ENCODE measurements around the gene PALB2. TPM values are rescaled to one million over a fixed set of nuclear protein-coding genes. Genes with fewer than 3 reads are reported as not detected.

Gene PALB2
- total and polyA plus RNA-seq, 2 of the 8 experiments (the other 6 are each of a cell fraction or from before 2014, with no cell fraction given) = 12.5 to 33.1 TPM

DNA sequence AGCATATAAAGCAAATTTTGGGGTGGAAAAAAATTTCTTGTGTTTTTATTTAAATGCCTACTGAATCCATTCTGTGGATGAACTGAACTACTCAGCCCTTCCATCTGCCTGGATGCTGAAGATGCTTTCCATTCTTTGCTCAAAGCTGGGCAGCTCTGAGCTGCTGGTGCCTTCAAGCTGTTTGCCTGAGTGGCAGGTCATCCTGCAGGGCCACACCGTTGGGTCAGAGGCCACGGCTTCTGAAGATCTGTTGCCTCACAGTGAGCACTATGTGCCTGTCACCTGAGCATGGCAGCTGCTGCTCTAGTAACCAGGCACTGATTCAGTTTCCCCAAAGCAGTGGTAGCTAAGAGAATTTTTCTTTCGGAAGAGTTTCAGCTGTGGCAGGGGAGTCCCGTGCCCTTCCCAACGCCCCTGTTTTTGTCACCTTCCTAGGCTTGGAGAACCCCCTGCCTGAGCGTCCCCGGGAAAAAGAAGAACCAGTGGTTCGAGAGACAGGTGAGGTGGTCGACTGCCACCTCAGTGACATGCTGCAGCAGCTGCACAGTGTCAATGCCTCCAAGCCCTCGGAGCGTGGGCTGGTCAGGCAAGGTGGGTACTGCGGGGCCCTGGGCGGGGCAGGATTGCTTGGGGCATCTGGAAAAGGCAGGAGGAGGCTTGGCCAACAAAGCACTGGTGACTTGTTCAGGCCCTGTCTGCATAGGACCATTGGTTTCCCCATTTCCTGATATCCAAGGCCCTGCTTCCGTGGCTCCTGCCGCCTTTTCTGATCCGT lies 46.1 kb upstream of the PALB2 start (continued):
- no peak for TF ChIP-seq CHD2 (IDR thresholded peaks at IDR 0.05; ENCODE audit: low read length)
- no peak for TF ChIP-seq SUZ12 (IDR thresholded peaks at IDR 0.05; ENCODE audit: low read length)
- no peak for TF ChIP-seq MAX (IDR thresholded peaks at IDR 0.05)
- no peak for TF ChIP-seq ZNF274 (IDR thresholded peaks at IDR 0.05; ENCODE audit: borderline replicate concordance, extremely low read depth, low read length)
- no peak for TF ChIP-seq CHD1 (IDR thresholded peaks at IDR 0.05; ENCODE audit: low read depth, low read length)
- TF ChIP-seq POLR2AphosphoS5 (IDR thresholded peaks at IDR 0.05; ENCODE audit: low read depth, low read length) = no peak; the same call in 1 of the 2 replicates
- TF ChIP-seq EGR1 (IDR thresholded peaks at IDR 0.05; ENCODE audit: borderline replicate concordance, low read depth, low read length) = no peak
- TF ChIP-seq FOSL1 (IDR thresholded peaks at IDR 0.05; ENCODE audit: insufficient read depth, low read depth, low read length) = no peak
- no peak for TF ChIP-seq HDAC6 (IDR thresholded peaks at IDR 0.05; ENCODE audit: low read depth, low read length)
- no peak for TF ChIP-seq POU5F1 (IDR thresholded peaks at IDR 0.05; ENCODE audit: low read depth, low read length)

All from H1 (cell line).